Activated CD8-positive, alpha-beta T cell treated with anti-CD3 and anti-CD28 coated beads for 36 hours (primary cell): ENCODE results near the gene GLCCI1. TPM values are rescaled to one million over a fixed set of nuclear protein-coding genes. Genes with fewer than 3 reads are reported as not detected.

Experiments
- ATAC-seq: fragments of 200-7000 bp; cut with Tn5 transposase; one replicate; pipeline ENCODE4 v1.10.0; 2021; ENCODE audit warnings: mild to moderate bottlenecking, moderate library complexity
- CTCF ChIA-PET: fragments of 350-600 bp; sonication (Branson Sonifier 250); formaldehyde crosslinking; loops from one replicate; lab custom pipeline; 2021; ENCODE audit warnings: antibody characterized with exemption; lab: Charles Lee
- POLR2A ChIA-PET: fragments of 350-600 bp; sonication (Branson Sonifier 250); formaldehyde crosslinking; loops from one replicate; lab custom pipeline; 2021; ENCODE audit warnings: antibody characterized with exemption; lab: Charles Lee
- DNase-seq: peaks from one replicate; pipeline ENCODE4 v3.0.0-alpha.2; 2020
- H3K27ac Mint-ChIP-seq: one replicate; pipeline ENCODE4 v1.8.0; 2021; ENCODE audit warnings: mild to moderate bottlenecking, mixed read lengths
- H3K27me3 Mint-ChIP-seq: one replicate; pipeline ENCODE4 v1.8.0; 2021; ENCODE audit warnings: mixed read lengths
- H3K36me3 Mint-ChIP-seq: one replicate; pipeline ENCODE4 v1.8.0; 2021; ENCODE audit warnings: low read depth, mixed read lengths
- H3K4me1 Mint-ChIP-seq: one replicate; pipeline ENCODE4 v1.8.0; 2021; ENCODE audit warnings: low read depth, mixed read lengths
- H3K4me3 Mint-ChIP-seq: one replicate; pipeline ENCODE4 v1.8.0; 2021; ENCODE audit warnings: mild to moderate bottlenecking, moderate library complexity, mixed read lengths
- H3K9me3 Mint-ChIP-seq: one replicate; pipeline ENCODE4 v1.8.0; 2021; ENCODE audit warnings: mixed read lengths
- CTCF ChIP-seq: fragments of 200-600 bp; IDR thresholded peaks from one replicate; pipeline ENCODE4 v1.8.0; 2022; ENCODE audit warnings: antibody characterized with exemption, mild to moderate bottlenecking
- intact Hi-C: fragments of 100-400 bp; cut with micrococcal nuclease; formaldehyde crosslinking; loops from one replicate; pipeline ENCODE4 v1.10.0; 2022
- total RNA-seq, 2 experiments: library from RNA; stranded (reverse); gene quantifications; one replicate each; pipeline ENCODE4 v1.2.3, GENCODE V29; 2021

The GLCCI1 gene
- total RNA-seq, 2 experiments from 2014 or later: 11.3 to 13.0 TPM

GRCh38 chr7:8117195-8117594, 148.6 kb downstream of the GLCCI1 start:
- no peak for TF ChIP-seq CTCF
- ChIA-PET POLR2A (interaction anchor here (0.7 to 3.3 kb wide), 2 partner anchors 17 to 63 kb away, joined by 3 to 10 read pairs; no protein-coding TSS in a partner anchor), CTCF (interaction anchor here (0.7 to 1.8 kb wide), 3 partner anchors 9 to 100 kb away, joined by 3 to 5 read pairs (median 4); no protein-coding TSS in a partner anchor)
- Mint-ChIP-seq H3K9me3 (peaks cover 15% of the 10 kb centered on the region), H3K36me3 (no peaks in the 10 kb centered on the region), H3K4me3 (no peak overlapping the region), H3K27ac (no peak overlapping the region), H3K4me1 (peaks cover 67% of the 10 kb centered on the region), H3K27me3 (no peaks in the 10 kb centered on the region)
- DNase-seq (no peak), ATAC-seq (peak; percentile 46)
- intact Hi-C loops: loop anchor here (2.0 to 10.0 kb wide), 2 partner anchors 14 to 432 kb away; no protein-coding TSS in a partner anchor

GRCh38 chr7:8119262-8119661, 150.7 kb downstream of the GLCCI1 start:
- CTCF ChIA-PET: no interaction called here
- ATAC-seq (no peak), DNase-seq (no peak)
- intact Hi-C loops: loop anchor here (10.0 kb wide), 1 partner anchor 434 kb away; no protein-coding TSS in a partner anchor
- Mint-ChIP-seq H3K27me3 (no peaks in the 10 kb centered on the region), H3K4me1 (peaks cover 68% of the 10 kb centered on the region), H3K36me3 (no peaks in the 10 kb centered on the region), H3K27ac (no peak overlapping the region), H3K4me3 (no peak overlapping the region), H3K9me3 (peaks cover 10% of the 10 kb centered on the region)
- POLR2A ChIA-PET: interaction anchor here (1.8 to 3.3 kb wide), 2 partner anchors 15 to 149 kb away, joined by 4 to 10 read pairs; no protein-coding TSS in a partner anchor
- no peak for TF ChIP-seq CTCF

- CTCF ChIA-PET: interaction anchor here (0.9 to 1.4 kb wide), 2 partner anchors 70 to 75 kb away, joined by 3 read pairs; no protein-coding TSS in a partner anchor
- POLR2A ChIA-PET: interaction anchor here (1.8 kb wide), 1 partner anchor 150 kb away, joined by 4 read pairs; no protein-coding TSS in a partner anchor
- no peak for TF ChIP-seq CTCF
- no peak for DNase-seq
- peaks cover 4% of the 10 kb centered on the region for H3K9me3 Mint-ChIP-seq
- peaks cover 67% of the 10 kb centered on the region for H3K4me1 Mint-ChIP-seq
- no peaks in the 10 kb centered on the region for H3K36me3 Mint-ChIP-seq
- H3K4me3 Mint-ChIP-seq: no peak overlapping the region
- intact Hi-C loops: no loop called here
- no peaks in the 10 kb centered on the region for H3K27me3 Mint-ChIP-seq
- H3K27ac Mint-ChIP-seq: no peak overlapping the region
- ATAC-seq: peak; percentile 34
Observed at GRCh38 chr7:8120390-8121058, 151.9 kb downstream of the GLCCI1 start.

- Mint-ChIP-seq H3K4me3 (no peak overlapping the region), H3K27ac (peak overlapping the region; percentile 57), H3K9me3 (no peaks in the 10 kb centered on the region), H3K36me3 (no peaks in the 10 kb centered on the region), H3K27me3 (no peaks in the 10 kb centered on the region), H3K4me1 (peaks cover 67% of the 10 kb centered on the region)
- intact Hi-C loops: no loop called here
- no peak for TF ChIP-seq CTCF
- ATAC-seq (no peak), DNase-seq (no peak)
- ChIA-PET CTCF (interaction anchor here (1.4 kb wide), 1 partner anchor 69 kb away, joined by 3 read pairs; no protein-coding TSS in a partner anchor), POLR2A (no interaction called here)
Observed at GRCh38 chr7:8121243-8121642, 152.6 kb downstream of the GLCCI1 start.
